OCI-LY3 (cell line): ENCODE results near the gene KIAA0408.
A peak's percentile ranks its signal among the peaks of the same experiment; 100 is the strongest.
"Not testable (repeated sequence)": the region's sequence is repeated elsewhere in the genome, so short reads cannot be mapped to it uniquely, and the experiment has no call there.

Source experiments
- H2AFZ ChIP-seq: fragments of 200-600, 300-600 bp; shearing (Covaris generic); 2 replicates; pipeline ENCODE4 v1.6.0; 2014; ENCODE audit warnings: antibody characterized with exemption, low read depth, low read length
- H3K27ac ChIP-seq: fragments of 200-600, 300-600 bp; sonication (generic); 2 replicates; pipeline ENCODE4 v1.5.1; 2014; ENCODE audit warnings: mild to moderate bottlenecking, low read length, moderate library complexity, mixed read lengths
- H3K27me3 ChIP-seq: fragments of 200-600, 300-600 bp; sonication (generic); 2 replicates; pipeline ENCODE4 v1.6.1; 2014; ENCODE audit warnings: low read depth, low read length, mixed read lengths
- H3K36me3 ChIP-seq: fragments of 200-600, 300-600 bp; sonication (generic); replicated peaks from 2 replicates; pipeline ENCODE3; 2014; ENCODE audit warnings: low read depth, low read length, mixed read lengths
- H3K4me1 ChIP-seq: fragments of 300-600, 200-600 bp; sonication (generic); 2 replicates; pipeline ENCODE4 v1.6.1; 2014; ENCODE audit warnings: low read length, mixed read lengths
- H3K4me2 ChIP-seq: fragments of 200-600, 300-600 bp; sonication (generic); 2 replicates; pipeline ENCODE4 v1.6.1; 2014; ENCODE audit warnings: low read length, mixed read lengths
- H3K4me3 ChIP-seq: fragments of 300-600, 200-600 bp; sonication (generic); 2 replicates; pipeline ENCODE4 v1.5.1; 2014; ENCODE audit warnings: antibody characterized with exemption, mild to moderate bottlenecking, low read length, moderate library complexity
- H3K79me2 ChIP-seq: fragments of 300-600, 200-600 bp; shearing (Covaris generic); 2 replicates; pipeline ENCODE4 v1.6.1; 2014; ENCODE audit warnings: mild to moderate bottlenecking, low read length, mixed read lengths
- H3K9ac ChIP-seq: fragments of 300-600, 200-600 bp; shearing (Covaris generic); 2 replicates; pipeline ENCODE4 v1.6.0; 2014; ENCODE audit warnings: mild to moderate bottlenecking, low read length, moderate library complexity
- H3K9me3 ChIP-seq: fragments of 200-600, 300-600 bp; shearing (Covaris generic); 2 replicates; pipeline ENCODE4 v1.6.1; 2014; ENCODE audit warnings: low read length, mixed read lengths; ENCODE audit not compliant: insufficient read depth
- H4K20me1 ChIP-seq: fragments of 200-600, 300-600 bp; sonication (generic); 2 replicates; pipeline ENCODE4 v1.6.1; 2016; ENCODE audit warnings: low read length, mixed read lengths; ENCODE audit not compliant: insufficient read depth
- EZH2phosphoT487 ChIP-seq: fragments of 200-600 bp; shearing (Covaris generic); IDR thresholded peaks from 2 replicates; pipeline ENCODE4 v1.6.1; 2018; ENCODE audit warnings: antibody characterized with exemption, mixed run types, low read depth
- TF ChIP-seq, protein P1 (sequence below): fragments of 200-600, 300-600 bp; sonication (generic); IDR thresholded peaks from 2 replicates; pipeline ENCODE4 v1.5.1; 2014; ENCODE audit warnings: antibody characterized with exemption, low read length, low read depth

Gene KIAA0408

GRCh38 chr6:127423921-127424320 is 35.3 kb downstream of the KIAA0408 start:
- Histone ChIP-seq H3K27me3 (no peaks in the 10 kb centered on the region), H2AFZ (no peak overlapping the region; the same call in 1 of the 2 replicates), H3K27ac (no peak overlapping the region), H3K79me2 (no peaks in the 10 kb centered on the region), H3K4me3 (no peak overlapping the region), H3K9ac (no peak overlapping the region), H4K20me1 (no peaks in the 10 kb centered on the region), H3K9me3 (no peaks in the 10 kb centered on the region), H3K4me2 (peak overlapping the region; percentile 14; the same call in 1 of the 2 replicates), H3K4me1 (peaks cover 16% of the 10 kb centered on the region), H3K36me3 (no peaks in the 10 kb centered on the region)
- TF ChIP-seq, protein P1, sequence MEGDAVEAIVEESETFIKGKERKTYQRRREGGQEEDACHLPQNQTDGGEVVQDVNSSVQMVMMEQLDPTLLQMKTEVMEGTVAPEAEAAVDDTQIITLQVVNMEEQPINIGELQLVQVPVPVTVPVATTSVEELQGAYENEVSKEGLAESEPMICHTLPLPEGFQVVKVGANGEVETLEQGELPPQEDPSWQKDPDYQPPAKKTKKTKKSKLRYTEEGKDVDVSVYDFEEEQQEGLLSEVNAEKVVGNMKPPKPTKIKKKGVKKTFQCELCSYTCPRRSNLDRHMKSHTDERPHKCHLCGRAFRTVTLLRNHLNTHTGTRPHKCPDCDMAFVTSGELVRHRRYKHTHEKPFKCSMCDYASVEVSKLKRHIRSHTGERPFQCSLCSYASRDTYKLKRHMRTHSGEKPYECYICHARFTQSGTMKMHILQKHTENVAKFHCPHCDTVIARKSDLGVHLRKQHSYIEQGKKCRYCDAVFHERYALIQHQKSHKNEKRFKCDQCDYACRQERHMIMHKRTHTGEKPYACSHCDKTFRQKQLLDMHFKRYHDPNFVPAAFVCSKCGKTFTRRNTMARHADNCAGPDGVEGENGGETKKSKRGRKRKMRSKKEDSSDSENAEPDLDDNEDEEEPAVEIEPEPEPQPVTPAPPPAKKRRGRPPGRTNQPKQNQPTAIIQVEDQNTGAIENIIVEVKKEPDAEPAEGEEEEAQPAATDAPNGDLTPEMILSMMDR: no peak
- TF ChIP-seq EZH2phosphoT487: no peak

GRCh38 chr6:127421164-127421563 is 38.0 kb downstream of the KIAA0408 start:
- H3K27me3 ChIP-seq, H4K20me1 ChIP-seq, H3K4me3 ChIP-seq, H3K4me2 ChIP-seq, H2AFZ ChIP-seq, H3K36me3 ChIP-seq, H3K27ac ChIP-seq, H3K9ac ChIP-seq, H3K9me3 ChIP-seq, H3K79me2 ChIP-seq: not testable (repeated sequence)
- peaks cover 16% of the 10 kb centered on the region for H3K4me1 ChIP-seq

DNA sequence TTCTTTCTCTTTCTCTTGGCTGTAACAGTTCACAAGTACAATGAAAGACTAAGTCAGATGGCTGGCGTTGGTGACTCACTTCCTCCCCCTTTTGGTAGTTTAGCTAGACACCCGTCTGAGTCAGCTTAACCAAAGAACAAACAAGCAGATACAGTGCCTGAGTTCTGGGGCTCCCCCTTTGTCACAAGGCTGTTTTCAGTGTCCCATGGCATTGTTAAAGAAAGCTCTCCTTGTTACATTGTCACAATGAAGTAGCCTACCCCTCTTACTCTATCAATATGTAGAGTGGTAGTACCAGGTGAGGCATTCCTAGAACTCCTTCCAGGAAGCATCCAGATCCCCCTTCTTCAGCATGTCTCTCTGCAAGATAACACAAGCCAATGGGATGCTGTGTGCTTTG is 38.6 kb downstream of the KIAA0408 start:
- Histone ChIP-seq H3K27me3 (no peaks in the 10 kb centered on the region), H3K4me3 (no peak overlapping the region), H3K27ac (no peak overlapping the region), H3K79me2 (no peaks in the 10 kb centered on the region), H4K20me1 (no peaks in the 10 kb centered on the region), H3K9me3 (no peaks in the 10 kb centered on the region), H3K4me1 (peaks cover 16% of the 10 kb centered on the region), H2AFZ (no peak overlapping the region), H3K4me2 (peak overlapping the region; percentile 25; the same call in 1 of the 2 replicates), H3K9ac (no peak overlapping the region), H3K36me3 (no peaks in the 10 kb centered on the region)
- TF ChIP-seq, protein P1: peak; percentile 60
- no peak for TF ChIP-seq EZH2phosphoT487

GRCh38 chr6:127415096-127415495 is 44.1 kb downstream of the KIAA0408 start:
- H3K9ac ChIP-seq: no peak overlapping the region
- no peaks in the 10 kb centered on the region for H3K4me1 ChIP-seq
- no peaks in the 10 kb centered on the region for H3K79me2 ChIP-seq
- H2AFZ ChIP-seq: no peak overlapping the region
- H3K4me3 ChIP-seq: no peak overlapping the region
- no peak overlapping the region for H3K27ac ChIP-seq
- H4K20me1 ChIP-seq: no peaks in the 10 kb centered on the region
- TF ChIP-seq, protein P1: no peak
- H3K9me3 ChIP-seq: no peaks in the 10 kb centered on the region
- H3K4me2 ChIP-seq: no peak overlapping the region
- no peaks in the 10 kb centered on the region for H3K36me3 ChIP-seq
- H3K27me3 ChIP-seq: no peaks in the 10 kb centered on the region

DNA sequence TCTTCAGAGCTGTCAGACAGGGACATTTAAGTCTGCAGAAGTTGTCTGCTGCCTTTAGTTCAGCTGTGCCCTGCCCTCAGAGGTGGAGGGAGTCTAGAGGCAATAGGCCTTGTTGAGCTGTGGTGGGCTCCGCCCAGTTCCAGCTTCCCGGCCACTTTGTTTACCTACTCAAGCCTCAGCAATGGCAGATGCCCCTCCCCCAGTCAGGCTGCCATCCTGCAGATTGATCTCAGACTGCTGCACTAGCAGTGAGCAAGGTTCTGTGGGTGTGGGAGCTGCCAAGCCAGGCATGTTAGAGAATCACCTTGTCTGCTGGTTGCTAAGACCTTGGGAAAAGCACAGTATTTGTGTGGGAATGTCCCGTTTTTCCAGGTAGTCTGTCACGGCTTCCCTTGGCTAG is 46.1 kb downstream of the KIAA0408 start:
- not testable (repeated sequence) for H3K4me3 ChIP-seq, H3K79me2 ChIP-seq, H3K36me3 ChIP-seq, H4K20me1 ChIP-seq, H3K27ac ChIP-seq, H3K9ac ChIP-seq, H2AFZ ChIP-seq, H3K9me3 ChIP-seq, H3K4me1 ChIP-seq, H3K4me2 ChIP-seq, H3K27me3 ChIP-seq

DNA sequence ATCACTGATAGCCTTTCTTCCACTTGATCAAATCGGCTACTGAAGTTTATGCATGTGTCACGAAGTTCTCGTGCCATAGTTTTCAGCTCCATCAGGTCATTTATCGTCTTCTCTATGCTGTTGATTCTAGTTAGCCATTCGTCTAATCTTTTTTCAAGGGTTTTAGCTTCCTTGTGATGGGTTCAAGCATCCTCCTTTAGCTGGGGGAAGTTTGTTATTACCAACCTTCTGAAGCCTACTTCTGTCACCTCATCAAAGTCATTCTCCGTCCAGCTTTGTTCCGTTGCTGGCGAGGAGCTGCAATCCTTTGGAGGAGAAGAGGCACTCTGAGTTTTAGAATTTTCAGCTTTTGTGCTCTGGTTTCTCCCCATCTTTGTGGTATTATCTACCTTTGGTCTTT is 47.2 kb downstream of the KIAA0408 start:
- H3K27ac ChIP-seq, H3K4me2 ChIP-seq, H3K4me3 ChIP-seq, H3K79me2 ChIP-seq, H3K9ac ChIP-seq, H4K20me1 ChIP-seq, H3K27me3 ChIP-seq, H2AFZ ChIP-seq, H3K9me3 ChIP-seq, H3K4me1 ChIP-seq, H3K36me3 ChIP-seq: not testable (repeated sequence)
